NOMO-1 treated with DMSO at 0.1 percent for 48 hours (cell line): Measurements from ENCODE around the gene GULP1.
"Not testable (repeated sequence)": the region's sequence is repeated elsewhere in the genome, so short reads cannot be mapped to it uniquely, and the experiment has no call there.

ENCODE experiments used
- DNase-seq: peaks from one replicate; lab custom pipeline; 2025; ENCODE audit not compliant: unreplicated experiment; lab: John Stamatoyannopoulos, UW

The GULP1 gene

DNA sequence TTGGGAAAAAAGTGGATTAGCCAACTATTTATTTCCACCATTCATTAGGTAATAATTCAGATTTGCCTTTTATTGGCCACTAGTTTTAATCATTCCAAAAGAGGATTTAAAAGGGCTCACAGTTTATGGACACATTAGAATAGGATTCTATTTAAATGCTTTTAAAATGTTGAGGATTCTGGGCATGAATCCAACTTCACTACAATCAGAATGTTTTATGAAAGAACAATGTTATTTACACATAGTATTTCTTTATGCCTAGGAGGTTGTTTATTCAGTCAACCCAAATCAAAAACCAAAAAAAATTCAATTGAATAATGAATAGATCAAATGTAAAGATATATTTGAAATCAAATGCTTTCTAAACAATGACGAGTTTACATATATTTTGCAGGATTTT, 232.2 kb downstream of the GULP1 start:
- no peak for DNase-seq

GRCh38 chr2:188524519-188525113, 232.9 kb downstream of the GULP1 start:
- DNase-seq, result peak; percentile 49

- DNase-seq, result no peak
Measured at GRCh38 chr2:188526701-188527100, 235.0 kb downstream of the GULP1 start.

DNA sequence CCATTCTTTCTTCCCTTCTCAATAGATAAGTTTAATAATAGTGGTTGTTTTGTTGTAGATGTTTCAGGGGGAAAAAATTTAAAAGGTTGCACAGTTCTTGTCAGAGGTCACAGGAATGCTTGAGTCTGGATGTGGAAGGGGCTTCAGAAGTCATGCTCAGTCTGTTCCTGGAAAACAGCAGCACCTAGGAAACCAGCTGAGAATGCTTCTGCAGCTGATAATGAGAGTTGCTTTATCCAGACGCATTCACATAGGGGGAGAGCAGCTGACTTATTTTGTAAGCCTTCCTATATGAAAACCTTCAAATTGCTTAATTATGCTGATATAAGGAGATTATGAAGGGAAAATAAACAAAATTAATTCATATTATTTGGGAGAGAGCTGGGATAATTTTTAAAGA, 235.5 kb downstream of the GULP1 start:
- DNase-seq, result no peak

DNA sequence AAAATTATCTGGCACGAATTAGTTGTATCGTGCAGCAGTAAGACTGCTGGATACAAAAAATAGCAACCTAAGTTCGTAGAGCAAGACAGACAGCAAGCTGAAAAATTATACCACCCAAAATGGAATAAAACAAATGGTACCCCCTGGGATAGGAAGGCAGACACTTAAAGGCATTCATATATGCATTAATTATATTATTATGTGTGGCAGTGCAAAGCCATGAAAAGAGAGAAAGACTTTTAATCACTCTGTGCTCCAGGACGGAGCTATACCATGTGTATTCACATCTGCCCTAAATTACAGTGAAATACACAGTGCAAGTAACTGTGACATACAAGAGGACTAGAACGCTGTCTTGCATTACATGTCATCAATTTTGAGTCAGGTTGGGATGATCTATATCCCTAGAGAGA, 235.9 kb downstream of the GULP1 start:
- DNase-seq, result no peak

DNA sequence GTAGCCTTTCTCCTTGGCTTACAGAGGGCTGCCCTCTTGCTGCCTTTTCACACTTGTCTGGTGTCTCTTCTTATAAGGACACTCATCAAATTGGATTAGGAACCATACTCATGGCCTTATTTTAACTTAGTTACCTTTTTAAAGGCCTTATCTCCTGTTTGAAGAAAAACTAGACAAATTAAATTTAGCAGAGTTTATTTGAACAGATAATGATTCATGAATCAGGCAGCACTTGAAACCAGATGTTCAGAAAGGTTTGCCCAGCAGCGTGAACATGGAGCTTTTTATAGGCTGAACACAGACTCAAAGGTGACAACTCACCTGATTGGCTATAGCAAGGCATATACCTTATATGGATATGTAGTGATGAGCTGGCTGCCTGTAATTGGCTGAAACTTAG, 238.0 kb downstream of the GULP1 start:
- no peak for DNase-seq

DNA sequence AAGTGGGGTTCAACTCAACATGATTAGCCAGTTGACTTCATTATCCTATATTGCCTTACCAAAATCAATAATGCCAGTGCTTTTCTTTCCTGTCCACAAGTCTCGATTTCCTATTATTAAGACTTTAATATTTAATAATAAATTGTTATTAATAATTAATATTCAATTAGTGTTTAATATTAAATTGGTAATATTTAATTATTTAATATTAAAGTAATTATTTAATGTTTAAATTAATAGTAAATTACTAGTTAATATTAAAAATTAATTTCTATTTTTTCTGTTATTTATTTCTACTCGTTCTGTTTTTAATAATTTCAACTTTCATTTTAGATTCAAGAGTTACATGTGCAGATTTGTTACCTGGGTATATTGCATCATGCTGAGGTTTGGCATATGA, 243.2 kb downstream of the GULP1 start:
- no peak for DNase-seq

DNA sequence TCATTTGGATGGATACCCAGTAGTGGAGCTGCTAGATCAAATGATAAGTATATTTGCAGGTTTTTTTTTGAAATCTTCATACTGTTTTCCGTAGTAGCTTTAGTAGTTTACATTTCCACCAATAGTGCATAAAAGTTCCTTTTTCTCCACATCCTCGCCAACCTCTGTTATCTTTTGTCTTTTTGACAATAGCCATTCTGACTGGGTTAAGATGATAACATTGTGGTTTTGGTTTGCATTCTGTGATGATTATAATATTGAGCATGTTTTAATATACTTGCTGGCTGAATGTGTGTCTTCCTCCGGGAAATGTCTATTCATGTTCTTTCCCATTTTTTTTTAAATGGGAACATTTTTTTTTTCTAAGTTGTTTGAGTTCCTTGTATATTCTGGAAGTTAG, 260.0 kb downstream of the GULP1 start:
- DNase-seq, result no peak

DNA sequence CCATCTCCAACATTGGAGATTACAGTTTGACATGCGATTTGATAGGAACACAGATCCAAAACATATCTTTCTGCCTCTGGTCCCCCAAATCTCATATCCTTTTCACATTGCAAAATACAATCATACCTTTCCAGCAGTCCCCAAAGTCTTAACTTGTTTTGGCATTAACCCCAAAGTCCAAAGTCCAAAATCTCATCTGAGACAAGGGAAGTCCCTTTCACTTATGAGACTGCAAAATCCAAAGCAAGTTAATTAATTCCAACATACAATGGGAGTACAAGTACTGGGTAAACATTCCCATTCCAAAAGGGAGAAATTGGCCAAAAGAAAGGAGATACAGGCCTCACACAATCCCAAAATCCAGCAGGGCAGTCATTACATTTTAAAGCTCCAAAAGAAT, 265.4 kb downstream of the GULP1 start:
- no peak for DNase-seq

- not testable (repeated sequence) for DNase-seq
Measured at GRCh38 chr2:188559455-188559854, 267.8 kb downstream of the GULP1 start.

- DNase-seq, result no peak
Measured at GRCh38 chr2:188561473-188561979, 269.9 kb downstream of the GULP1 start.

DNA sequence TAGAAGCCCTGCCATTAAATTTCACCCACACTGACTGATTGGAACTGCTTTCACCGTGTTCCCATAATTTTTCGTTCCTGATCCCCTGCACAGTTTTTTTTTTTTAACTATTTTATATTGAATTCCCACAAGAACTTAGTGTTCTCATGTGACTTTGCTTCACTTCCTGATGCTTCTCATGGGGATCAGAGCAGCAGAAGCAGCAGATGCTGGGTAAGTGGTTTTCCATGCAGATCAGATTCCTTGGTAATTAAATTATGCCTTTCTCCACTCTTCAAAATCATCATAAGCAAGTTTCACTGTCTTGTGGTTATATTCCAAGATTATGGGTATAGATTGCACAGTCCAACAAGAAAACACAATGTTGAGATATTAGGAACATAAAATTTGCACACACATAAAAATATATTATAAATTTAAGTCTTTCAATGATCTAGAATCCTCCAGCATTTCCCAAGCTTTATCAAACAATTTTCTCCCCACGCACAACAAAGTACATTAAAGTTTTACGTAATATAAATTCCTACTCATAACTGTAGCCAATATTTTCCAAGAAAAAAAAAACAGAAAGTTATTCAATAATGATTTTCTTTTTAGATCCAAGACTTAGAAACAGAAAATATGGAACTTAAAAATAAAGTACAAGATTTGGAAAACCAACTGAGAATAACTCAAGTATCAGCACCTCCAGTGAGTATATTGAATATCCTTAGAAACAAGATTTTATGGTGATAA, 277.9 kb downstream of the GULP1 start:
- DNase-seq, result no peak

DNA sequence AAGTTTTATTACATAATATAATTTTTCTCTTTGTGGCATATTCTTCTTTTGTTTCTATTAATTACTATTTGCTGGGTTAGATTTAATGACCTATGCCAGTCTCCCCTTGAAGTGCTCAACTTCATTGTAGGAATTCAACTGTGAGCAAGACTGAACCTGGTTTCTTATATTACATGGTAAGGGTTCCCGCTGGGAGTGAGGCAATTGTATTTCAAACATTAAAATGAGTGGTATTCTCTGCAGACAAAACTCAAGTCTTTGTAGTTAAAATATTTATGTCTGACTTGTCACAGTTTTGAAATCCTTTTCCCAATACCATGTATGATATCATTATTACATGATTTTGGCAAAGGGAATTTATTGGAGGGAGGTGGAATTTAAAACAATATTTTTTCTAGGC, 278.7 kb downstream of the GULP1 start:
- DNase-seq, result no peak

DNA sequence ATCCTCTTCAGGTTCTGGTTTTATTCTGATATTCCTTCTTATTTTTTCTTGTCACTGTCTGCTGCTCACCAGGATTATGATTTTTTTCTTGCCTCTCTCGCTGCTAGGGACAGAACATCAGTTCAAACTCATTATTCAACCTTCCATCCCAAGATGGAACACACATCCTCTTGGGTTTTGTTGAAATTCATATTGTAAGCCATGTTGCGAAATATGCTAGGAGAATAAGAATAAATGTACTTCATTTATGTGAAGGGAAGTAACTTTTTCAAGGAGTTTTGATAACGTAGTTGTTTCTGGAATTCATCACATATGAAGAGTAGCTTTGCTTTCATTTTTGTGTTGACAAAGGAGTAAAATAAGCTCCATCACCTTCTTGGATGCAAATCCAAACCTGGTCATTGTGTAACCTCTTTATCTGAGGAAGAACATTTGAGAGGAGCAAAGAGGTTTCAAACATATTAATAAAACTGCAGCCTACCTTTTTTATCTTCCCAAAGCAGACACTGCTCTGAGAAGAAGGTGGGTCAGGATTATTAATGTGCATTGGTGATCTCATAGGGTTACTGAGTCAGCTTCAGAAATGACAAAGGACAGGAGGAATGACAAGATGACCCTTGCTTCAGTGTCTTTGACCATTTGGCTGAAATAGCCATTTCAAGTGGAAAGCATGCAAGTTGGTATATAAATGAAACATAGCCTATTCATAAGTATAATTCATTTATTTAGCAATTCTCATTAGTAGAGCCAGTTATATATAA, 280.0 kb downstream of the GULP1 start:
- DNase-seq, result no peak

DNA sequence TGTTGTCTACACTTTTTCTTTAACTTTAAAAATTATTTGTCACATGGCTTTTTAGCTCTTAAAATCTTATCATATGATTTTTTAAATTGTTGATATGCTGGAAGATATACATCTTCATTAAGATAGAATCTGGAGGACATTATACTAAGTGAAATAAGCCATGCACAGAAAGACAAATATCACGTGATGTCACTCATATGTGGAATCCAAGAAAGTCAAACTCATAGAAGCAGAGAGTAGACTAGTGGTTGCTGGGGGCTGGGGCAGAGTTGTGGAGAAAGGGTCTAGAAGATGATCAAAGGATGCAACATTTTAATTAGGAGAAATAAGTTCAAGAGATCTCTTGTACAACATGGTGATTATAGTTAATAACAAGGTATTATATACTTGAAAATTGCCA, 280.9 kb downstream of the GULP1 start:
- no peak for DNase-seq

DNA sequence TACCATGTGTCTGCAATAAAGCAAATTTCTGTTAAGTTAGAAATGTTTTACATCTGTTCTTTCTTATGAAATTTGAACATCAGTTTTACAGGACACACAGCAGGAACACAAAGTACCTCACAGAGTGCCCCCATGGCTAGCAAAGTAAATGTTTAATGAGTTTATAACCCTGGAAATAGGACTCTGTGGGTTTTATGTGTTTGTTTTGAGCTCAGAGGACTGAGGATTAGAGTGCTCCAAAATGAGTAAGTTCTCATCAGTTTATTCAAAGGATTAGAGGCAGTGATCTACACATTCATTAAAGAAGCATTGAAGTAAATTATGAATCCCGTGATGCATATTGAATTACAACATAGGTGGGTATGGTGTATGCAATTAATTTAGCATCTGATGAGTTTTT, 281.8 kb downstream of the GULP1 start:
- DNase-seq, result no peak

GRCh38 chr2:188576006-188576405, 284.3 kb downstream of the GULP1 start:
- DNase-seq, result no peak

GRCh38 chr2:188576651-188577050, 285.0 kb downstream of the GULP1 start:
- no peak for DNase-seq

DNA sequence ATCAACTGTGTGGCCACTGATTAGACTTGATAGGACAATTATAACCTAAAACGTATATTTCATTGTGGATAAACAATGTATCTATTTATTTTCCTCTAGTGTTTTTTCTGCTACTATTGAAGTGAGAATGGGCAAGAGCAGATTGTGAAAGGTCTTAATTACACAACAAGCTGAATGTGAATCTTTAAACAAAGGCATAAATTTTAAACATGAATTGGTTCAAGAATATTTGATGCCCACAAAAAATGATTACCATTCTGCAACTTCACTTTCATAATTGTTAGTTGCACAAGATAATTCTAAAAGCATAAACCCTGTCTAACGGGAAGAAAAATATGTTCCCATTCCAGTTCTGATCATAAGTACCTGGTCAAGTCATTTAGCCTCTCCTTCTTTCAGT, 285.6 kb downstream of the GULP1 start:
- no peak for DNase-seq

- no peak for DNase-seq
Measured at GRCh38 chr2:188580738-188581137, 289.1 kb downstream of the GULP1 start.

GRCh38 chr2:188582211-188582610, 290.5 kb downstream of the GULP1 start:
- no peak for DNase-seq

- no peak for DNase-seq
Measured at GRCh38 chr2:188588235-188588634, 296.6 kb downstream of the GULP1 start.
